HCT116 (cell line): ENCODE data around the gene SUSD3. TPM values are rescaled to one million over a fixed set of nuclear protein-coding genes. Genes with fewer than 3 reads are reported as not detected.

ENCODE experiments used
- ATAC-seq: fragments of 200-7000 bp; cut with Tn5 transposase; 2 replicates; pipeline ENCODE4 v1.9.1; 2020; ENCODE audit warnings: mild to moderate bottlenecking, moderate library complexity
- BruUV-seq: library from RNA; stranded (reverse); fragments of 400-500 nt; replicated peaks from 2 replicates; lab custom pipeline; 2021; lab: Mats Ljungman, UMichigan
- CTCF ChIA-PET: fragments of 300-600 bp; sonication (Branson Sonifier 250); formaldehyde crosslinking; loops from one replicate; lab custom pipeline; 2021; ENCODE audit warnings: antibody characterized with exemption; lab: Charles Lee
- POLR2A ChIA-PET: fragments of 300-600, 350-600 bp; sonication (Branson Sonifier 250); formaldehyde crosslinking; loops from one replicate; lab custom pipeline; 2021; ENCODE audit warnings: antibody characterized with exemption; lab: Charles Lee
- RAD21 ChIA-PET, 2 experiments: fragments of 300-600 bp; sonication (Branson Sonifier 250); formaldehyde crosslinking; loops; one replicate each; lab custom pipeline; 2023; ENCODE audit warnings: low total read pairs in 2 of 2; ENCODE audit not compliant: uncharacterized antibody in 2 of 2, unreplicated experiment in 2 of 2, low non-redundant PET in 1 of 2; lab: Charles Lee
- DNase-seq: peaks from one replicate; pipeline ENCODE4 v3.0.0-alpha.2; 2010; ENCODE audit warnings: low read depth, low spot score
- H2AFZ ChIP-seq: fragments of 200-600 bp; shearing (Covaris generic), sonication (generic); 2 replicates; pipeline ENCODE4 v1.6.1; 2017; ENCODE audit warnings: low read depth, mixed run types, mixed read lengths, antibody characterized with exemption, low read length; ENCODE audit not compliant: poor library complexity, severe bottlenecking
- H3K27ac ChIP-seq: 2 replicates; pipeline ENCODE4 v1.5.1; 2012; ENCODE audit warnings: low read depth, low read length
- H3K27me3 ChIP-seq: fragments of 200-600 bp; sonication (generic); 2 replicates; pipeline ENCODE4 v1.6.1; 2016; ENCODE audit warnings: mixed run types, low read length, mixed read lengths; ENCODE audit not compliant: insufficient read depth
- H3K36me3 ChIP-seq, 2 experiments: fragments of 200-500 bp in 1 of 2; fragments of 200-600 bp in 1 of 2; sonication (Bioruptor generic) in 1 of 2; sonication (generic) in 1 of 2; 2 replicates each; pipeline versions ENCODE4 v1.5.1 to v1.6.1; 2014 to 2016; ENCODE audit warnings: low read length in 2 of 2, inconsistent platforms in 1 of 2, mixed read lengths in 1 of 2, mixed run types in 1 of 2; ENCODE audit not compliant: insufficient read depth in 2 of 2, control insufficient read depth in 1 of 2
- H3K4me1 ChIP-seq, 2 experiments: fragments of 200-600 bp in 1 of 2; sonication (generic) in 1 of 2; 2 replicates each; pipeline versions ENCODE4 v1.5.1 to v1.6.1; 2012 to 2017; ENCODE audit warnings: low read length in 2 of 2, inconsistent platforms in 1 of 2, mild to moderate bottlenecking in 1 of 2, mixed read lengths in 1 of 2, mixed run types in 1 of 2, moderate library complexity in 1 of 2; ENCODE audit not compliant: insufficient read depth in 2 of 2, control insufficient read depth in 1 of 2
- H3K4me2 ChIP-seq: fragments of 200-600 bp; sonication (generic); 2 replicates; pipeline ENCODE4 v1.6.1; 2017; ENCODE audit warnings: mixed run types, low read length, mixed read lengths
- H3K4me3 ChIP-seq, 2 experiments: fragments of 200-600 bp in 1 of 2; sonication (generic) in 1 of 2; replicated peaks in 1 of 2; 2 replicates each; pipeline ENCODE4 v1.5.1; 2011 to 2016; ENCODE audit warnings: low read length in 2 of 2, control low read depth in 1 of 2, low read depth in 1 of 2, mild to moderate bottlenecking in 1 of 2, mixed read lengths in 1 of 2, mixed run types in 1 of 2
- H3K79me2 ChIP-seq: fragments of 200-600 bp; sonication (generic); 2 replicates; pipeline ENCODE4 v1.6.1; 2017; ENCODE audit warnings: mild to moderate bottlenecking, mixed run types, low read length, moderate library complexity, mixed read lengths; ENCODE audit not compliant: insufficient read depth
- H3K9ac ChIP-seq: fragments of 200-600 bp; sonication (generic); 2 replicates; pipeline ENCODE4 v1.6.1; 2016; ENCODE audit warnings: low read length, mixed read lengths
- H3K9me2 ChIP-seq: fragments of 200-600 bp; sonication (generic), shearing (Covaris generic); 2 replicates; pipeline ENCODE4 v1.6.1; 2017; ENCODE audit warnings: mixed run types, mild to moderate bottlenecking, moderate library complexity; ENCODE audit not compliant: insufficient read depth
- H3K9me3 ChIP-seq, 2 experiments: fragments of 200-500 bp in 1 of 2; fragments of 200-600 bp in 1 of 2; sonication (Bioruptor generic) in 1 of 2; sonication (generic) in 1 of 2; 2 replicates each; pipeline ENCODE4 v1.6.1; 2014 to 2017; ENCODE audit warnings: low read length in 2 of 2, mixed read lengths in 2 of 2, inconsistent platforms in 1 of 2, low read depth in 1 of 2, mild to moderate bottlenecking in 1 of 2, mixed run types in 1 of 2, moderate library complexity in 1 of 2; ENCODE audit not compliant: control insufficient read depth in 1 of 2, insufficient read depth in 1 of 2
- H4K20me1 ChIP-seq: fragments of 200-600 bp; sonication (generic), shearing (Covaris generic); 2 replicates; pipeline ENCODE4 v1.6.1; 2017; ENCODE audit warnings: mixed run types, mild to moderate bottlenecking, moderate library complexity; ENCODE audit not compliant: insufficient read depth
- CBX3 ChIP-seq: IDR thresholded peaks from 2 replicates; pipeline ENCODE4 v1.6.1; 2012; ENCODE audit warnings: low read depth
- CEBPB ChIP-seq: IDR thresholded peaks from 2 replicates; pipeline ENCODE4 v1.6.1; 2012; ENCODE audit warnings: low read depth
- EGR1 ChIP-seq: IDR thresholded peaks from 2 replicates; pipeline ENCODE4 v1.6.1; 2012; ENCODE audit warnings: low read depth
- EZH2 ChIP-seq: fragments of 200-600 bp; sonication (generic); IDR thresholded peaks from 2 replicates; pipeline ENCODE4 v1.6.1; 2017; ENCODE audit warnings: antibody characterized with exemption, mixed run types
- EZH2phosphoT487 ChIP-seq: fragments of 200-600 bp; IDR thresholded peaks from 2 replicates; pipeline ENCODE4 v1.6.1; 2018; ENCODE audit warnings: antibody characterized with exemption, borderline replicate concordance
- JUND ChIP-seq: IDR thresholded peaks from 2 replicates; pipeline ENCODE4 v1.6.1; 2012
- POLR2A ChIP-seq: IDR thresholded peaks from 2 replicates; pipeline ENCODE4 v1.7.0; 2011; ENCODE audit warnings: borderline replicate concordance; ENCODE audit not compliant: insufficient read depth, insufficient read length; ENCODE audit errors: extremely low read depth
- POLR2AphosphoS5 ChIP-seq: IDR thresholded peaks from 2 replicates; pipeline ENCODE4 v1.6.1; 2011; ENCODE audit warnings: mild to moderate bottlenecking, low read depth, low read length, moderate library complexity
- SIN3A ChIP-seq: IDR thresholded peaks from 2 replicates; pipeline ENCODE4 v1.6.1; 2012; ENCODE audit warnings: low read depth
- SRF ChIP-seq: IDR thresholded peaks from 2 replicates; pipeline ENCODE4 v1.6.1; 2012; ENCODE audit warnings: low read depth
- TCF7L2 ChIP-seq: IDR thresholded peaks from 2 replicates; pipeline ENCODE4 v1.7.0; 2011; ENCODE audit warnings: borderline replicate concordance, inconsistent platforms; ENCODE audit not compliant: insufficient read depth, insufficient read length; ENCODE audit errors: extremely low read depth
- ZFX ChIP-seq: fragments of 450-650 bp; IDR thresholded peaks from 2 replicates; pipeline ENCODE4 v1.6.1; 2017
- intact Hi-C: fragments of 100-400 bp; cut with micrococcal nuclease; formaldehyde crosslinking; loops from 2 replicates; pipeline ENCODE4 v1.10.0; 2022
- total RNA-seq: library from RNA; stranded (reverse); gene quantifications from one replicate; pipeline ENCODE4 v1.2.1, GENCODE V29; 2021; ENCODE audit not compliant: unreplicated experiment
- TF ChIP-seq, protein P1 (sequence below): IDR thresholded peaks from 2 replicates; pipeline ENCODE4 v1.6.1; 2012; ENCODE audit warnings: low read depth
- TF ChIP-seq, protein P2 (sequence below): IDR thresholded peaks from 2 replicates; pipeline ENCODE4 v1.6.1; 2012

Gene SUSD3
- total RNA-seq, 1 experiment from 2014 or later = 11.3 TPM

DNA sequence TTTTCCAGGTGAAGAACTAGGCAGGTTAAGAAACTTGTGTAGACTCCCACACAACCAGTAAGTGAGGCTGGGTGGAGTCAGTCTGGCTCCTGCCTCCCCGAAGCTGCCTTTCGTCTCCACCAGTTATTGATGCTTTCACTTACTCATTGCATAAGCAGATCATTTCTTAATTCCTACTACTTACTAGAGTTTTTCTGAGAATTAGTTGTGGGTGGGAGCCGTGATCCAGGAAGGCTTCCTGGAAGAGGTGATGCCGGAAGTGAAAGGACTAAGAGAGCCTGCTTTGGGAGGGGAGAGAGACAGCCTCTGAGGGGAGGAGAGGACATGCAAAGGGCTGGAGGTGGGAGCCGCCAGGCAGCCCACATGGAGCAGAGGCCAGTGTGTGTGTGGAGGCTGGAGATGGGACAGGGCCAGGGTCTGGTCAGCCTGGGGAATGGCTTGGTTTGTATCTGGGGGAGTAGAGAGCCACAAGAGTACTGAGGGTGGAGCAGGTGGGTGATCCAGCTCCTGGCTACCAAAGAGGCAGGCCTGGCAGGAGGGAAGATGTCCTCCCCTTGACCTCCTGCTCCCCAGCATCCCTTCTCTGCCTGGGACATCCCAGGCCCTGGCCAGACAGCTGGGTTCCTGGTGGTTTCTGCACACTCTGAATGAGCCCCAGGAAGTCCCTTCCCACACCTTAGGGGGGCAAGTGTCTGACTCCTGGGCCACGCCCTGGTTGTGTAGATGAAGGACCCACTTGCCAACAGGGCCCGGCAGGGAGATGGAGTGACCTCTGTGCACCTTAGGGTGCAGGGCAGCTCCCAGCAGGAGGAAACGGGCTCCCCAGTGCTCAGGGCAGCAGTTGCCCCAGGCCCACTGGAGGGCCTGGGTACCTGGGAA, 25.3 kb downstream of the SUSD3 start:
- Histone ChIP-seq H3K36me3 (peaks cover 0 to 8% of the 10 kb centered on the region in 2 experiments; a peak in 2 of 4 replicates), H3K79me2 (no peaks in the 10 kb centered on the region), H2AFZ (no peak overlapping the region), H3K9me3 (no peaks in the 10 kb centered on the region; a peak in 1 of 4 replicates), H3K4me2 (no peak overlapping the region), H3K4me3 (no peak overlapping the region), H3K4me1 (no peaks in the 10 kb centered on the region), H3K27me3 (no peaks in the 10 kb centered on the region), H3K27ac (no peak overlapping the region), H3K9me2 (no peaks in the 10 kb centered on the region), H4K20me1 (no peaks in the 10 kb centered on the region), H3K9ac (no peak overlapping the region)
- CTCF ChIA-PET = no interaction called here
- TF ChIP-seq EZH2phosphoT487 (no peak), JUND (no peak), ZFX (no peak), SIN3A (no peak), EZH2 (no peak), POLR2A (no peak), CEBPB (no peak), EGR1 (no peak), SRF (no peak), CBX3 (no peak), TCF7L2 (no peak), POLR2AphosphoS5 (no peak)
- TF ChIP-seq, protein P1, sequence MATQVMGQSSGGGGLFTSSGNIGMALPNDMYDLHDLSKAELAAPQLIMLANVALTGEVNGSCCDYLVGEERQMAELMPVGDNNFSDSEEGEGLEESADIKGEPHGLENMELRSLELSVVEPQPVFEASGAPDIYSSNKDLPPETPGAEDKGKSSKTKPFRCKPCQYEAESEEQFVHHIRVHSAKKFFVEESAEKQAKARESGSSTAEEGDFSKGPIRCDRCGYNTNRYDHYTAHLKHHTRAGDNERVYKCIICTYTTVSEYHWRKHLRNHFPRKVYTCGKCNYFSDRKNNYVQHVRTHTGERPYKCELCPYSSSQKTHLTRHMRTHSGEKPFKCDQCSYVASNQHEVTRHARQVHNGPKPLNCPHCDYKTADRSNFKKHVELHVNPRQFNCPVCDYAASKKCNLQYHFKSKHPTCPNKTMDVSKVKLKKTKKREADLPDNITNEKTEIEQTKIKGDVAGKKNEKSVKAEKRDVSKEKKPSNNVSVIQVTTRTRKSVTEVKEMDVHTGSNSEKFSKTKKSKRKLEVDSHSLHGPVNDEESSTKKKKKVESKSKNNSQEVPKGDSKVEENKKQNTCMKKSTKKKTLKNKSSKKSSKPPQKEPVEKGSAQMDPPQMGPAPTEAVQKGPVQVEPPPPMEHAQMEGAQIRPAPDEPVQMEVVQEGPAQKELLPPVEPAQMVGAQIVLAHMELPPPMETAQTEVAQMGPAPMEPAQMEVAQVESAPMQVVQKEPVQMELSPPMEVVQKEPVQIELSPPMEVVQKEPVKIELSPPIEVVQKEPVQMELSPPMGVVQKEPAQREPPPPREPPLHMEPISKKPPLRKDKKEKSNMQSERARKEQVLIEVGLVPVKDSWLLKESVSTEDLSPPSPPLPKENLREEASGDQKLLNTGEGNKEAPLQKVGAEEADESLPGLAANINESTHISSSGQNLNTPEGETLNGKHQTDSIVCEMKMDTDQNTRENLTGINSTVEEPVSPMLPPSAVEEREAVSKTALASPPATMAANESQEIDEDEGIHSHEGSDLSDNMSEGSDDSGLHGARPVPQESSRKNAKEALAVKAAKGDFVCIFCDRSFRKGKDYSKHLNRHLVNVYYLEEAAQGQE = no peak
- TF ChIP-seq, protein P2, sequence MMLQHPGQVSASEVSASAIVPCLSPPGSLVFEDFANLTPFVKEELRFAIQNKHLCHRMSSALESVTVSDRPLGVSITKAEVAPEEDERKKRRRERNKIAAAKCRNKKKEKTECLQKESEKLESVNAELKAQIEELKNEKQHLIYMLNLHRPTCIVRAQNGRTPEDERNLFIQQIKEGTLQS = no peak
- ATAC-seq (no peak), DNase-seq (no peak)
- intact Hi-C loops = no loop called here
- BruUV-seq = no TSS peak
- POLR2A ChIA-PET = no interaction called here
- RAD21 ChIA-PET = no interaction called here
